ENCODE measurements around the gene MAPK14. TPM values are rescaled to one million over a fixed set of nuclear protein-coding genes. Genes with fewer than 3 reads are reported as not detected.
"Not testable (repeated sequence)": the region's sequence is repeated elsewhere in the genome, so short reads cannot be mapped to it uniquely, and the experiment has no call there.

The MAPK14 gene
- total and polyA plus RNA-seq, 7 donors, result 30.8 to 91.1 (median 61.9) TPM

GRCh38 chr6:36128793-36129192 is 101.2 kb downstream of the MAPK14 start:
- H3K4me1 ChIP-seq, result peaks cover 0 to 22% (median 20%) of the 10 kb centered on the region in 4 donors
- no peaks in the 10 kb centered on the region for H3K9me3 ChIP-seq
- H3K27ac ChIP-seq, result no peak overlapping the region
- no peak for TF ChIP-seq EP300 (IDR thresholded peaks at IDR 0.05)
- TF ChIP-seq CTCF (IDR thresholded peaks at IDR 0.05), result no peak
- TF ChIP-seq POLR2AphosphoS5 (IDR thresholded peaks at IDR 0.05), result no peak
- no peak for TF ChIP-seq POLR2A (IDR thresholded peaks at IDR 0.05)
- intact Hi-C loops (cut with DNase I), result no loop called here
- H3K27me3 ChIP-seq, result peaks cover 11 to 48% (median 27%) of the 10 kb centered on the region in 3 donors
- H3K36me3 ChIP-seq, result no peaks in the 10 kb centered on the region
- peak; percentile 48 for DNase-seq
- no peak overlapping the region for H3K4me3 ChIP-seq
- 96 to 97% methylated on average over 3 of the region's 3 CpGs for WGBS, 2 donors

GRCh38 chr6:36129334-36129733 is 101.7 kb downstream of the MAPK14 start:
- H3K9me3 ChIP-seq; H3K4me3 ChIP-seq; H3K27ac ChIP-seq; H3K36me3 ChIP-seq; intact Hi-C loops (cut with DNase I): not testable (repeated sequence)
- Histone ChIP-seq H3K4me1 (peaks cover 0 to 18% (median 15%) of the 10 kb centered on the region in 4 donors), H3K27me3 (peaks cover 11 to 48% (median 27%) of the 10 kb centered on the region in 3 donors)
- 81 to 92% methylated on average over 16 of the region's 16 CpGs for WGBS, 2 donors
- DNase-seq, result peak; percentile 39

GRCh38 chr6:36129941-36130666 is 102.5 kb downstream of the MAPK14 start, which contains the start of gene MAPK13:
Gene MAPK13, plus strand, starts transcription at chr6:36130513. Its CDS starts 70 bp downstream, at chr6:36130583.
- intact Hi-C loops (cut with DNase I), result no loop called here
- Histone ChIP-seq H3K4me3 (peak within 1 kb of the TSS; percentile 17 to 49 (median 42)), H3K27ac (peak within 1 kb of the TSS in 2 of 4 donors; percentile 41 to 42), H3K9me3 (no peaks in the 10 kb centered on the region), H3K4me1 (peaks cover 0 to 18% (median 14%) of the 10 kb centered on the region in 4 donors), H3K27me3 (peaks cover 11 to 48% (median 27%) of the 10 kb centered on the region in 3 donors), H3K36me3 (no peaks in the 10 kb centered on the region)
- no peak for DNase-seq
- no peak for TF ChIP-seq EP300 (IDR thresholded peaks at IDR 0.05)
- no peak for TF ChIP-seq POLR2A (IDR thresholded peaks at IDR 0.05)
- no peak for TF ChIP-seq CTCF (IDR thresholded peaks at IDR 0.05)
- no peak for TF ChIP-seq POLR2AphosphoS5 (IDR thresholded peaks at IDR 0.05)
- 1 to 2% methylated on average over 59 of the region's 59 CpGs for WGBS, 2 donors

- H3K4me1 ChIP-seq, result peaks cover 0 to 18% (median 14%) of the 10 kb centered on the region in 4 donors
- TF ChIP-seq CTCF (IDR thresholded peaks at IDR 0.05) (no peak), POLR2A (IDR thresholded peaks at IDR 0.05) (no peak), EP300 (IDR thresholded peaks at IDR 0.05) (no peak), POLR2AphosphoS5 (IDR thresholded peaks at IDR 0.05) (no peak)
- intact Hi-C loops (cut with DNase I), result no loop called here
- 3 to 9% methylated on average over 52 of the region's 52 CpGs for WGBS, 2 donors
- H3K4me3 ChIP-seq, result peak overlapping the region; percentile 17 to 49 (median 42)
- no peaks in the 10 kb centered on the region for H3K36me3 ChIP-seq
- DNase-seq, result peak; percentile 74
- peaks cover 11 to 48% (median 27%) of the 10 kb centered on the region in 3 donors for H3K27me3 ChIP-seq
- peak overlapping the region in 2 of 4 donors; percentile 41 to 42 for H3K27ac ChIP-seq
- H3K9me3 ChIP-seq, result no peaks in the 10 kb centered on the region
These were observed 103.3 kb downstream of the MAPK14 start for GRCh38 chr6:36130667-36131510.
